Spleen (tissue), 11 donors: ENCODE results near the gene BTBD16. TPM values are rescaled to one million over a fixed set of nuclear protein-coding genes. Genes with fewer than 3 reads are reported as not detected.

Source experiments
- DNase-seq: peaks from one replicate; pipeline ENCODE4 v3.0.0-alpha.2; 2020
- H3K27ac ChIP-seq, 8 donors: fragments of 200-600 bp; sonication (generic) in 7 of 8; 1 replicate in 4 of 8; 2 replicates in 4 of 8; pipeline versions ENCODE4 v1.5.0 to v1.8.0; 2016 to 2021; ENCODE audit warnings: inconsistent platforms in 4 of 8, mild to moderate bottlenecking in 4 of 8, moderate library complexity in 1 of 8
- H3K27me3 ChIP-seq, 7 donors: fragments of 200-600 bp; sonication (generic) in 6 of 7; replicated peaks in 1 of 7; 1 replicate in 4 of 7; 2 replicates in 3 of 7; pipeline versions ENCODE4 v1.5.0 to v1.8.0; 2016 to 2021; ENCODE audit warnings: inconsistent platforms in 3 of 7, mild to moderate bottlenecking in 1 of 7
- H3K36me3 ChIP-seq, 6 donors: fragments of 200-600 bp; sonication (generic) in 5 of 6; 1 replicate in 4 of 6; 2 replicates in 2 of 6; pipeline versions ENCODE4 v1.5.0 to v1.8.0; 2016 to 2021; ENCODE audit warnings: inconsistent platforms in 2 of 6
- H3K4me1 ChIP-seq, 6 donors: fragments of 200-600 bp; sonication (generic) in 5 of 6; 1 replicate in 3 of 6; 2 replicates in 3 of 6; pipeline versions ENCODE4 v1.5.0 to v1.8.0; 2016 to 2021; ENCODE audit warnings: inconsistent platforms in 3 of 6
- H3K4me3 ChIP-seq, 8 donors: fragments of 200-600 bp; sonication (generic) in 7 of 8; 1 replicate in 4 of 8; 2 replicates in 4 of 8; pipeline versions ENCODE4 v1.5.0 to v1.8.0; 2016 to 2021; ENCODE audit warnings: inconsistent platforms in 4 of 8, mild to moderate bottlenecking in 4 of 8, moderate library complexity in 2 of 8
- H3K9me3 ChIP-seq, 8 donors: fragments of 200-600 bp; sonication (generic) in 7 of 8; 1 replicate in 4 of 8; 2 replicates in 4 of 8; pipeline versions ENCODE4 v1.5.0 to v1.8.0; 2016 to 2021; ENCODE audit warnings: inconsistent platforms in 4 of 8
- CTCF ChIP-seq, 11 experiments: fragments of 200-600 bp in 7 of 11; fragments of 450-650 bp in 4 of 11; sonication (generic) in 4 of 11; IDR thresholded peaks in 8 of 11; conservative IDR thresholded peaks in 3 of 11; 1 replicate in 7 of 11; 2 replicates in 4 of 11; pipeline versions ENCODE4 v1.4.0 to v1.8.0; 2016 to 2021; ENCODE audit warnings: antibody characterized with exemption in 11 of 11, inconsistent platforms in 4 of 11, mild to moderate bottlenecking in 1 of 11
- POLR2A ChIP-seq, 3 donors: fragments of 450-650 bp; IDR thresholded peaks; one replicate each; pipeline ENCODE4 v1.5.1; 2017; ENCODE audit warnings: antibody characterized with exemption in 3 of 3, mild to moderate bottlenecking in 1 of 3
- POLR2AphosphoS5 ChIP-seq, 3 donors: sonication (generic); formaldehyde crosslinking; IDR thresholded peaks; one replicate each; pipeline ENCODE4 v1.5.1; 2017; ENCODE audit warnings: antibody characterized with exemption in 3 of 3
- WGBS, 5 donors: extraction: QIAGEN DNeasy Blood & Tissue Kit in 3 of 5; methylation state at CpG; one replicate each; pipeline versions ENCODE4 v1.1.5 to v1.1.7; 2013 to 2018; 5-methylcytosine and 5-hydroxymethylcytosine counted together
- intact Hi-C: fragments of 100-400 bp; cut with DNase I; formaldehyde crosslinking; loops from one replicate; pipeline ENCODE4 v1.15.0; 2023; ENCODE audit warnings: low total_unique reads
- polyA plus RNA-seq, 3 donors: library from polyadenylated mRNA; stranded (reverse); fragments of 200-250 nt; gene quantifications; one replicate each; pipeline ENCODE4 v1.2.1, GENCODE V29; 2013
- total RNA-seq, 7 donors: library from RNA; depleted of rRNA in 3 of 7; stranded (reverse); fragments of >200 nt in 3 of 7; fragmentation: NEBNext Ultra II Directional in 4 of 7; extraction: Animal tissue kit (Norgen Biotek cat#: 25700) in 4 of 7; gene quantifications; one replicate each; pipeline versions ENCODE4 v1.1.0 to v1.2.1, GENCODE V29; 2016 to 2021
- donor health status: healthy with polysubstance abuse.
- donor health status: DM: no; HTN: no; CAD: no; lungs with moderate emphysema.
- donor health status: DM: no; HTN: no; CAD: no.
- donor health status: Bipolar disorder and iron deficiency.
- donor health status: healthy.
- donor health status: DM: no; HTN: no; CAD: no.
- donor health status: DM: yes; HTN: yes; CAD: no.

The BTBD16 gene
- total and polyA plus RNA-seq, 10 donors: 0.04 to 0.10 TPM; not detected in 8

GRCh38 chr10:122232769-122233168, 38.3 kb upstream of the BTBD16 start:
- H3K4me1 ChIP-seq: no peaks in the 10 kb centered on the region
- intact Hi-C loops: no loop called here
- peaks cover 0 to 6% (median 0%) of the 10 kb centered on the region in 7 donors for H3K27me3 ChIP-seq
- H3K9me3 ChIP-seq: no peaks in the 10 kb centered on the region
- WGBS, 5 donors: 68 to 90% (median 77%) methylated on average over 3 of the region's 3 CpGs
- H3K27ac ChIP-seq: no peak overlapping the region
- no peak for TF ChIP-seq POLR2A (IDR thresholded peaks at IDR 0.05)
- no peak for TF ChIP-seq POLR2AphosphoS5 (IDR thresholded peaks at IDR 0.05)
- TF ChIP-seq CTCF (IDR thresholded peaks at IDR 0.05 in 8 of 11, conservative IDR thresholded peaks at IDR 0.05 in 3 of 11): no peak
- H3K4me3 ChIP-seq: no peak overlapping the region
- DNase-seq: no peak
- H3K36me3 ChIP-seq: peaks cover 0 to 19% (median 0%) of the 10 kb centered on the region in 6 donors

DNA sequence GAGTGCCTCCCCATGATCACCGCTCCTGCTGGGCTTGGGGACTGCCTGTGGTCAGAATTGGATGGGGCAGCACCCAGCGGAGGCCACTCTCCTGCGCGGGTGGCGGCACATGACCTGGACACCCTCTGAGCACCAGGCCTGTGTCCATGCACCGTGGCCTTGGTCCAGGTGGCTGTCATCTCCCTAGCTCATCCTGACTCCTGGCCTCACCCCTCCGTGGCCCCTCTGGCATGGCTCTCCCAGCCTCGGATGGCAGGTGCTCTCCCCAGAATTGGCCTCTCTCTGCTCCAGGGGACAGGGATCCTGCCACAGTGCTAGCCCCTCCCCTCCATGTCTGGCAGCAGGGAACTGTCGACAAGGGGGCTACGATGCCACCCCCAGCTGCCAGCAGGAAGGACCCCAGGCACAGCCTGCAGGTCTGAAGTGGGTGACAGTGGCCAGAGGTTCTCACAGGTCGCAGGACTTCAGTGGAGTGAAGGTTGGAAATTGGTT, 37.2 kb upstream of the BTBD16 start:
- Histone ChIP-seq H3K4me1 (no peaks in the 10 kb centered on the region), H3K27me3 (peaks cover 0 to 6% (median 0%) of the 10 kb centered on the region in 7 donors), H3K4me3 (no peak overlapping the region), H3K9me3 (no peaks in the 10 kb centered on the region), H3K36me3 (peaks cover 0 to 19% (median 0%) of the 10 kb centered on the region in 6 donors), H3K27ac (no peak overlapping the region)
- DNase-seq: no peak
- WGBS, 5 donors: 56 to 89% (median 87%) methylated on average over 5 to 11 of the region's 11 CpGs
- TF ChIP-seq POLR2AphosphoS5 (IDR thresholded peaks at IDR 0.05) (no peak), POLR2A (IDR thresholded peaks at IDR 0.05) (no peak), CTCF (IDR thresholded peaks at IDR 0.05 in 8 of 11, conservative IDR thresholded peaks at IDR 0.05 in 3 of 11) (no peak)
- intact Hi-C loops: no loop called here

GRCh38 chr10:122234416-122234815, 36.7 kb upstream of the BTBD16 start:
- WGBS, 5 donors: 70 to 91% (median 76%) methylated on average over 2 of the region's 2 CpGs
- TF ChIP-seq POLR2A (IDR thresholded peaks at IDR 0.05) (no peak), POLR2AphosphoS5 (IDR thresholded peaks at IDR 0.05) (no peak), CTCF (IDR thresholded peaks at IDR 0.05 in 8 of 11, conservative IDR thresholded peaks at IDR 0.05 in 3 of 11) (no peak)
- Histone ChIP-seq H3K36me3 (peaks cover 0 to 19% (median 0%) of the 10 kb centered on the region in 6 donors), H3K27me3 (peaks cover 0 to 6% (median 0%) of the 10 kb centered on the region in 7 donors), H3K4me3 (no peak overlapping the region), H3K9me3 (no peaks in the 10 kb centered on the region), H3K4me1 (no peaks in the 10 kb centered on the region), H3K27ac (no peak overlapping the region)
- no peak for DNase-seq
- intact Hi-C loops: no loop called here

DNA sequence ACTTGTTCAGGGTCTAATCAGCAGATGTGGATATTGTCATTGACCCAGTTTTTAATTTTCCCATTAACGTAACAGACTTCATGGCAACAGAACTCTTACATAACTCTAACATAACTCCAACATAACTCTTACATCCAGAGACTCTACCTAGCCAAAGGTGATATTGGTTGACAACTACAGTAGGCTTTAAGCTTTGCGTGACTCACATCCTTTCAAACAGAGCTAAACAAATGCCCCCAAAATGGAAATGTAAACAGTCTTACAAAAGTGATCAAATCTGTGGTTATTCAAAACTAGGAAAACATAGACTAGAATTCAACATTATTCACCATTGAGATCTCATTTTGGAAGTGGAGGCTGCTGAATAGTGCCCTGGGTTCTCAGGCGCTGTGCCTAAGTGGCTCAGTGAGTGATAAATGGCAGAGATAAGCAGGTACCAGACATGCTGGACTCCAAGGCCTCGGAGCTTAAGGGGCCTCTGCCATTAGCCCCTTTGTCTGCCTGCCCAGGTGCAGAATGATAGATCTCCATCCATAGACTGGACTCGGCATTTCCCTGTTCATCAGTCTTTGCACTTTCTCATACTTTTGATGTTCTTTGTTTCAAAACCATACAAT, 34.3 kb upstream of the BTBD16 start:
- no peaks in the 10 kb centered on the region for H3K4me1 ChIP-seq
- no peak for TF ChIP-seq POLR2A (IDR thresholded peaks at IDR 0.05)
- TF ChIP-seq CTCF (IDR thresholded peaks at IDR 0.05 in 8 of 11, conservative IDR thresholded peaks at IDR 0.05 in 3 of 11): no peak
- no peak for TF ChIP-seq POLR2AphosphoS5 (IDR thresholded peaks at IDR 0.05)
- no peak overlapping the region for H3K27ac ChIP-seq
- peaks cover 0 to 15% (median 0%) of the 10 kb centered on the region in 6 donors for H3K36me3 ChIP-seq
- H3K4me3 ChIP-seq: no peak overlapping the region
- peaks cover 0 to 6% (median 0%) of the 10 kb centered on the region in 7 donors for H3K27me3 ChIP-seq
- intact Hi-C loops: no loop called here
- no peaks in the 10 kb centered on the region for H3K9me3 ChIP-seq
- peak; percentile 10 for DNase-seq
- WGBS, 5 donors: 88 to 92% (median 90%) methylated on average over 5 of the region's 5 CpGs
